Lower leg skin (tissue), 4 donors: ENCODE measurements around the gene CIP2A. TPM values are rescaled to one million over a fixed set of nuclear protein-coding genes. Genes with fewer than 3 reads are reported as not detected.

Experiments
- DNase-seq, 2 donors: peaks; one replicate each; pipeline ENCODE4 v3.0.0-alpha.2; 2019; ENCODE audit warnings: low spot score in 2 of 2
- H3K4me3 ChIP-seq: fragments of 200-600 bp; sonication (generic); 2 replicates; pipeline ENCODE4 v1.5.1; 2017; ENCODE audit warnings: mild to moderate bottlenecking, low read depth; ENCODE audit not compliant: poor library complexity, severe bottlenecking
- CTCF ChIP-seq, 3 donors: fragments of 450-650 bp; IDR thresholded peaks; one replicate each; pipeline ENCODE4 v1.5.1; 2016; ENCODE audit warnings: antibody characterized with exemption in 3 of 3, mild to moderate bottlenecking in 3 of 3, moderate library complexity in 2 of 3
- POLR2A ChIP-seq, 2 donors: fragments of 450-650 bp; IDR thresholded peaks; one replicate each; pipeline ENCODE4 v1.6.1; 2016 to 2017; ENCODE audit warnings: antibody characterized with exemption in 2 of 2, mild to moderate bottlenecking in 1 of 2, moderate library complexity in 1 of 2
- WGBS, 2 donors: methylation state at CpG; one replicate each; pipeline ENCODE4 v1.1.5; 2018; 5-methylcytosine and 5-hydroxymethylcytosine counted together
- intact Hi-C: fragments of 100-400 bp; cut with DNase I; formaldehyde crosslinking; loops from one replicate; pipeline ENCODE4 v1.15.0; 2023; ENCODE audit warnings: low total_unique reads
- total RNA-seq, 4 donors: library from RNA; depleted of rRNA; stranded (reverse); fragments of >200 nt; gene quantifications; one replicate each; pipeline ENCODE4 v1.1.0, GENCODE V29; 2016

The CIP2A gene
- total RNA-seq, 4 donors from 2014 or later: 0.84 to 2.2 (median 1.3) TPM

DNA sequence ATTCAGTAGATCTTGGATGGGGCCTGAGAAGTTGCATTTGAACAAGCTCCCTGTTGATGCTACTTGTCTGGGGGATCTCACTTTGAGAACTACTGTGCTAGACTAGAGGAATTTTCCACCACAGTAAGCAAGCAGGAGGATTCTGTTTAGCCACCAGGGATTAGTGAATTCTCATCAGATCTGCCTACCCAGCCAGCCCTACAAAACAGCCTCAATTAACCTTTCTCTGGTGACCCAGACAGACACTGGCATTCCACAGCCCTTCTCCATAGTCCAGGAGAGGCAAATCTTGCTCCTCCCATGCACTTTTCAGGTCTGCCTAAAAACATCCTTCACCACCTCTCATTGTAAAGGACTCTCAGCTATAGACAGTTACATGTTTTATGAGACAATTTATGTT lies 62.1 kb downstream of the CIP2A start:
- DNase-seq: no peak
- no peak overlapping the region for H3K4me3 ChIP-seq
- intact Hi-C loops: no loop called here
- TF ChIP-seq CTCF (IDR thresholded peaks at IDR 0.05) (no peak), POLR2A (IDR thresholded peaks at IDR 0.05) (no peak)

DNA sequence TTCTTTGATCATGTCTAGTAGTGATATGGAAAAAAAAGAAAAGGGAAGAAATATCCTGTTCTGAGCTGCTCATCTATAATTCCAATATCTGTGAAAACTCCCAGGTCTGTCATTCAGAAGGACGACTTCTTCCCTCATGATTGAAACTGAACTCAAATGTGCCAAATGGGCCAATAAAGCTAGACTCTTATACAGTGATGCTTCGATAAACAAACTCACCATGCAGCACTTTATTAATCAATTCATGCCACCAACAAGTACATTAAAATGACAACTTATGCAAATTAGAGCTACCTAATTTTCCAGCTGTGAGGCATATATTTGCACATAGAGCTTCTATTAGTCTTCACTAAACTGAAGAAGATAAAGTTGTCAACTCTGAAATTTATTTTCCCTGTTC lies 63.3 kb downstream of the CIP2A start:
- DNase-seq: no peak
- intact Hi-C loops: no loop called here
- WGBS, 2 donors: 88 to 91% methylated on average over 2 of the region's 2 CpGs
- no peak overlapping the region for H3K4me3 ChIP-seq
- TF ChIP-seq CTCF (IDR thresholded peaks at IDR 0.05) (no peak), POLR2A (IDR thresholded peaks at IDR 0.05) (no peak)

DNA sequence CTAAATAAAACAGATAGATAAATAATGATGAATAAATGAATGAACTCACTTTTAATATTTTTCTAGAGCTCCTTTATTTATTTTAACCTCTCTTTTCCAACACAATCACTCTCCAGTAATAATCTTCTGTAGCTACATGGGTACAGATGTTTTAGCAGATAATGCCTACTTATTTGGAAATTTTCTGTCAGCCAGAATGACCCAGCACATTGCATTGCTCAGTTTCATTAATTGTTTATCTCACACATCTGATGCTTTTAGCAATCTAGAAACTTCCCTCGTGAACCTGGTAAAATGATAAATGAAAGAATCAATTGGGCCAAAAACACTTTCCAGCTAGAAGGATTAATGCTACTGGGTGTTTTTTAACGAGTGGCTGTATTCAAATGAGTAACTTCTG lies 64.0 kb downstream of the CIP2A start:
- intact Hi-C loops: no loop called here
- DNase-seq: no peak
- no peak overlapping the region for H3K4me3 ChIP-seq
- TF ChIP-seq CTCF (IDR thresholded peaks at IDR 0.05) (no peak), POLR2A (IDR thresholded peaks at IDR 0.05) (no peak)
- 43 to 47% methylated on average over 2 of the region's 2 CpGs for WGBS, 2 donors

DNA sequence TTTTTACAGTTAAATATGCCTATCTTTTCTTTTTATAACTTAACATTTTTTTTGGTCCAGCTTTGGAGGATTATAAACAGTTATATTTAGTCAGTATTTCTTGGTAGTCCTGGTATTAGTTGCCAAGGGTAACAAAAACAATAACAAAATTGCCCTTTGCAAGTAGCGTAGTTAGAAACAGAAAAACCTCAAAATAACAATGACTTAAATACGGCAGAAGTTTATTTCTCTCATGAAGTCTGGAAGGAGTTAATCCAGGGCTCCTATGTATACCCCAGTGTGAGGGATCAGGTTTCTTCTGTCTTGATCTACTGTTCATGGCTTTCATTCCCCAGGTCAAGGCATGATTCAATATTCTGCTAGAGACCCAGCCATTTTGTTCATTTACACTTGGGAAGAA lies 64.7 kb downstream of the CIP2A start:
- DNase-seq: no peak
- WGBS, 2 donors: 3% methylated on average over 2 of the region's 2 CpGs
- no peak for TF ChIP-seq CTCF (IDR thresholded peaks at IDR 0.05)
- no peak for TF ChIP-seq POLR2A (IDR thresholded peaks at IDR 0.05)

GRCh38 chr3:108518895-108519294 lies 70.3 kb downstream of the CIP2A start:
- WGBS, 2 donors: 28 to 34% methylated on average over 1 of the region's 1 CpG
- intact Hi-C loops: loop anchor here (5.0 kb wide), 1 partner anchor 1548 kb away; no protein-coding TSS in a partner anchor
- no peak overlapping the region for H3K4me3 ChIP-seq
- DNase-seq: peak in 1 of 2 donors; percentile 16
- TF ChIP-seq CTCF (IDR thresholded peaks at IDR 0.05): no peak
- TF ChIP-seq POLR2A (IDR thresholded peaks at IDR 0.05): no peak

More for the DNA sequence above, 64.7 kb downstream of the CIP2A start:
- H3K4me3 ChIP-seq: no peak overlapping the region
- intact Hi-C loops: no loop called here

- no peak overlapping the region for H3K4me3 ChIP-seq
- WGBS, 2 donors: 88 to 90% methylated on average over 2 of the region's 2 CpGs
- TF ChIP-seq POLR2A (IDR thresholded peaks at IDR 0.05) (no peak), CTCF (IDR thresholded peaks at IDR 0.05) (no peak)
- DNase-seq: no peak
- intact Hi-C loops: loop anchor here (5.0 kb wide), 1 partner anchor 1550 kb away; no protein-coding TSS in a partner anchor
These were observed 72.4 kb downstream of the CIP2A start for GRCh38 chr3:108516881-108517280.
